GM23338 (cell line): ENCODE results near the gene RAB11FIP4. TPM values are rescaled to one million over a fixed set of nuclear protein-coding genes. Genes with fewer than 3 reads are reported as not detected.

Experiments
- ATAC-seq: fragments of 200-7000 bp; cut with Tn5 transposase; 3 replicates; pipeline ENCODE4 v1.9.1; 2020
- DNase-seq: peaks from one replicate; pipeline ENCODE4 v3.0.0-alpha.2; 2015; ENCODE audit warnings: low spot score
- H2AFZ ChIP-seq: fragments of 200-600 bp; sonication (generic); 2 replicates; pipeline ENCODE4 v1.8.0; 2016; ENCODE audit warnings: antibody characterized with exemption, mild to moderate bottlenecking, moderate library complexity
- H3F3A ChIP-seq: fragments of 200-600 bp; sonication (generic); replicated peaks from 2 replicates; pipeline ENCODE4 v1.8.0; 2017; ENCODE audit warnings: antibody characterized with exemption, mixed run types, low read depth
- H3K27ac ChIP-seq: fragments of 200-600 bp; sonication (generic); 2 replicates; pipeline ENCODE4 v1.6.1; 2016; ENCODE audit warnings: low read depth
- H3K27me3 ChIP-seq: fragments of 200-600 bp; sonication (generic); 2 replicates; pipeline ENCODE4 v1.8.0; 2016; ENCODE audit warnings: mild to moderate bottlenecking, mixed run types, moderate library complexity; ENCODE audit not compliant: insufficient read depth
- H3K36me3 ChIP-seq: fragments of 200-600 bp; sonication (generic); 2 replicates; pipeline ENCODE4 v1.8.0; 2016; ENCODE audit warnings: mild to moderate bottlenecking; ENCODE audit not compliant: insufficient read depth
- H3K4me1 ChIP-seq: fragments of 200-600 bp; sonication (generic); 2 replicates; pipeline ENCODE4 v1.8.0; 2016; ENCODE audit warnings: mild to moderate bottlenecking, moderate library complexity; ENCODE audit not compliant: insufficient read depth
- H3K4me2 ChIP-seq: fragments of 200-600 bp; sonication (generic); 2 replicates; pipeline ENCODE4 v1.7.1; 2017; ENCODE audit warnings: mixed run types
- H3K4me3 ChIP-seq: fragments of 200-600 bp; sonication (generic); 2 replicates; pipeline ENCODE4 v1.6.1; 2016; ENCODE audit warnings: mixed run types
- H3K79me2 ChIP-seq: fragments of 200-600 bp; sonication (generic); replicated peaks from 2 replicates; pipeline ENCODE4 v1.8.0; 2017; ENCODE audit warnings: mild to moderate bottlenecking; ENCODE audit not compliant: insufficient read depth
- H3K9me2 ChIP-seq: fragments of 200-600 bp; sonication (generic); 2 replicates; pipeline ENCODE4 v1.8.0; 2017; ENCODE audit not compliant: insufficient read depth
- H4K20me1 ChIP-seq: fragments of 200-600 bp; sonication (generic); replicated peaks from 2 replicates; pipeline ENCODE4 v1.8.0; 2017; ENCODE audit warnings: mild to moderate bottlenecking; ENCODE audit not compliant: insufficient read depth
- H3K27ac Mint-ChIP-seq: 2 replicates; pipeline ENCODE4 v1.8.0; 2020; ENCODE audit warnings: inconsistent platforms, mild to moderate bottlenecking, moderate library complexity, mixed read lengths
- H3K27me3 Mint-ChIP-seq: 3 replicates; pipeline ENCODE4 v1.8.0; 2022; ENCODE audit warnings: low read depth, mild to moderate bottlenecking, moderate library complexity, mixed read lengths, inconsistent platforms; ENCODE audit not compliant: insufficient read depth, poor library complexity
- H3K36me3 Mint-ChIP-seq: 3 replicates; pipeline ENCODE4 v1.8.0; 2021; ENCODE audit warnings: low read depth, mild to moderate bottlenecking, inconsistent platforms, moderate library complexity, mixed read lengths
- H3K4me1 Mint-ChIP-seq: 3 replicates; pipeline ENCODE4 v1.8.0; 2020; ENCODE audit warnings: mild to moderate bottlenecking, inconsistent platforms, mixed read lengths
- H3K4me3 Mint-ChIP-seq: 3 replicates; pipeline ENCODE4 v1.8.0; 2021; ENCODE audit warnings: moderate library complexity, mild to moderate bottlenecking, inconsistent platforms, mixed read lengths
- H3K9me3 Mint-ChIP-seq: 3 replicates; pipeline ENCODE4 v1.8.0; 2020; ENCODE audit warnings: moderate library complexity, mild to moderate bottlenecking, inconsistent platforms, mixed read lengths
- CREB1 ChIP-seq: fragments of 250-450 bp; sonication (Bioruptor Pico); IDR thresholded peaks from 2 replicates; pipeline ENCODE4 v1.5.0; 2020; ENCODE audit warnings: low read depth, mild to moderate bottlenecking, moderate library complexity
- EZH2 ChIP-seq: fragments of 200-600 bp; sonication (generic); IDR thresholded peaks from one replicate; pipeline ENCODE4 v1.8.0; 2017; ENCODE audit warnings: antibody characterized with exemption, mild to moderate bottlenecking, low read depth; ENCODE audit not compliant: unreplicated experiment
- EZH2phosphoT487 ChIP-seq: fragments of 200-600 bp; sonication (generic); IDR thresholded peaks from one replicate; pipeline ENCODE4 v1.8.1; 2018; ENCODE audit warnings: antibody characterized with exemption; ENCODE audit not compliant: unreplicated experiment
- JUNB ChIP-seq: IDR thresholded peaks from one replicate; pipeline ENCODE4 v1.6.1; 2016; ENCODE audit warnings: antibody characterized with exemption; ENCODE audit not compliant: unreplicated experiment
- NANOG ChIP-seq: IDR thresholded peaks from 2 replicates; pipeline ENCODE4 v1.6.1; 2016; ENCODE audit warnings: antibody characterized with exemption, borderline replicate concordance
- STAT1 ChIP-seq: IDR thresholded peaks from one replicate; pipeline ENCODE4 v1.6.1; 2016; ENCODE audit warnings: antibody characterized with exemption; ENCODE audit not compliant: unreplicated experiment
- ZNF114 ChIP-seq: fragments of 250-450 bp; sonication (Bioruptor Pico); IDR thresholded peaks from 2 replicates; pipeline ENCODE4 v1.5.0; 2020; ENCODE audit warnings: mild to moderate bottlenecking, moderate library complexity
- ZNF331 ChIP-seq: fragments of 250-450 bp; sonication (Bioruptor Pico); IDR thresholded peaks from 2 replicates; pipeline ENCODE4 v1.5.0; 2020; ENCODE audit warnings: low read depth, mild to moderate bottlenecking, moderate library complexity
- polyA plus RNA-seq: library from polyadenylated mRNA; unstranded; fragments of >200 nt; fragmentation: Nextera tagmentation; extraction: Ambion mirVana; gene quantifications from 2 replicates; pipeline ENCODE4 v1.2.1, GENCODE V29; 2016
- total RNA-seq: library from RNA; depleted of rRNA; stranded (reverse); fragments of >200 nt; shearing (Covaris generic); gene quantifications from 2 replicates; pipeline ENCODE4 v1.2.3, GENCODE V29; 2014
- TF ChIP-seq, protein P1 (sequence below): IDR thresholded peaks from one replicate; pipeline ENCODE4 v1.6.1; 2018; ENCODE audit warnings: antibody characterized with exemption; ENCODE audit not compliant: unreplicated experiment
- TF ChIP-seq, protein P2 (sequence below): IDR thresholded peaks from 2 replicates; pipeline ENCODE4 v1.6.1; 2016; ENCODE audit warnings: antibody characterized with exemption
- TF ChIP-seq, protein P3 (sequence below), 2 experiments: fragments of 200-600 bp in 1 of 2; sonication (generic) in 1 of 2; conservative IDR thresholded peaks; 2 replicates each; pipeline versions ENCODE4 v1.5.1 to v1.6.1; 2016 to 2017; ENCODE audit warnings: antibody characterized with exemption in 2 of 2, low read depth in 2 of 2, mild to moderate bottlenecking in 2 of 2, moderate library complexity in 1 of 2
- TF ChIP-seq, protein P4 (sequence below): fragments of 250-450 bp; sonication (Bioruptor Pico); IDR thresholded peaks from 2 replicates; pipeline ENCODE4 v1.5.0; 2020; ENCODE audit warnings: mild to moderate bottlenecking, moderate library complexity

The RAB11FIP4 gene
- total and polyA plus RNA-seq, 2 experiments from 2014 or later = 26.0 to 65.6 TPM

DNA sequence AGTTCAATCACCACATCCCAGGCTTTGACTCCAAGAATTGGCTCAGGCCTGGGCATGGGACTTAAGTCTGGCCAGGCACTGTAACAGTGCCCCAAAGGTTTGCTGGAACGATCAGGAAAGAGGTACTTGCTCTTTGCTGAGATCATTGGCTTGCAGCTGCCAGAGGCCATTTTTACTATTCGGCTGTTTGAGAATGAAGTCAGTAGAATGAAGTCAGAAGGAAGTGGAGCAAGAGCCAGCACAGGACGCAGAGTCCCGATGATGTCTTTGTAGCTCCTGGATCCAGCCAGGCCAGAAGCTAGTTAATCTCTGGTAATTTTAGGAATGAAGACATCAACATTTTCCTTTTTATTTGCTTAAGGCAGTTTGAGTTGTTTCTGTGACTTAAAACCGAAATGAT lies 195.5 kb downstream of the RAB11FIP4 start:
- Histone ChIP-seq H3K36me3 (no peaks in the 10 kb centered on the region), H3K9me2 (peaks cover 8% of the 10 kb centered on the region; the same call in 1 of the 2 replicates), H2AFZ (no peak overlapping the region), H3F3A (no peaks in the 10 kb centered on the region), H3K4me2 (no peak overlapping the region), H3K27me3 (no peaks in the 10 kb centered on the region), H3K4me3 (no peak overlapping the region), H3K4me1 (no peaks in the 10 kb centered on the region), H4K20me1 (no peaks in the 10 kb centered on the region), H3K79me2 (no peaks in the 10 kb centered on the region), H3K27ac (no peak overlapping the region)
- H3K4me1 Mint-ChIP-seq = no peaks in the 10 kb centered on the region
- no peak for ATAC-seq
- peaks cover 2% of the 10 kb centered on the region for H3K27me3 Mint-ChIP-seq
- no peak overlapping the region for H3K4me3 Mint-ChIP-seq
- no peaks in the 10 kb centered on the region for H3K9me3 Mint-ChIP-seq
- TF ChIP-seq CREB1 = no peak
- no peak for TF ChIP-seq JUNB
- TF ChIP-seq ZNF114 (CRISPR knock-in tag) = no peak
- TF ChIP-seq, protein P1, sequence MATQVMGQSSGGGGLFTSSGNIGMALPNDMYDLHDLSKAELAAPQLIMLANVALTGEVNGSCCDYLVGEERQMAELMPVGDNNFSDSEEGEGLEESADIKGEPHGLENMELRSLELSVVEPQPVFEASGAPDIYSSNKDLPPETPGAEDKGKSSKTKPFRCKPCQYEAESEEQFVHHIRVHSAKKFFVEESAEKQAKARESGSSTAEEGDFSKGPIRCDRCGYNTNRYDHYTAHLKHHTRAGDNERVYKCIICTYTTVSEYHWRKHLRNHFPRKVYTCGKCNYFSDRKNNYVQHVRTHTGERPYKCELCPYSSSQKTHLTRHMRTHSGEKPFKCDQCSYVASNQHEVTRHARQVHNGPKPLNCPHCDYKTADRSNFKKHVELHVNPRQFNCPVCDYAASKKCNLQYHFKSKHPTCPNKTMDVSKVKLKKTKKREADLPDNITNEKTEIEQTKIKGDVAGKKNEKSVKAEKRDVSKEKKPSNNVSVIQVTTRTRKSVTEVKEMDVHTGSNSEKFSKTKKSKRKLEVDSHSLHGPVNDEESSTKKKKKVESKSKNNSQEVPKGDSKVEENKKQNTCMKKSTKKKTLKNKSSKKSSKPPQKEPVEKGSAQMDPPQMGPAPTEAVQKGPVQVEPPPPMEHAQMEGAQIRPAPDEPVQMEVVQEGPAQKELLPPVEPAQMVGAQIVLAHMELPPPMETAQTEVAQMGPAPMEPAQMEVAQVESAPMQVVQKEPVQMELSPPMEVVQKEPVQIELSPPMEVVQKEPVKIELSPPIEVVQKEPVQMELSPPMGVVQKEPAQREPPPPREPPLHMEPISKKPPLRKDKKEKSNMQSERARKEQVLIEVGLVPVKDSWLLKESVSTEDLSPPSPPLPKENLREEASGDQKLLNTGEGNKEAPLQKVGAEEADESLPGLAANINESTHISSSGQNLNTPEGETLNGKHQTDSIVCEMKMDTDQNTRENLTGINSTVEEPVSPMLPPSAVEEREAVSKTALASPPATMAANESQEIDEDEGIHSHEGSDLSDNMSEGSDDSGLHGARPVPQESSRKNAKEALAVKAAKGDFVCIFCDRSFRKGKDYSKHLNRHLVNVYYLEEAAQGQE = no peak
- TF ChIP-seq, protein P2, sequence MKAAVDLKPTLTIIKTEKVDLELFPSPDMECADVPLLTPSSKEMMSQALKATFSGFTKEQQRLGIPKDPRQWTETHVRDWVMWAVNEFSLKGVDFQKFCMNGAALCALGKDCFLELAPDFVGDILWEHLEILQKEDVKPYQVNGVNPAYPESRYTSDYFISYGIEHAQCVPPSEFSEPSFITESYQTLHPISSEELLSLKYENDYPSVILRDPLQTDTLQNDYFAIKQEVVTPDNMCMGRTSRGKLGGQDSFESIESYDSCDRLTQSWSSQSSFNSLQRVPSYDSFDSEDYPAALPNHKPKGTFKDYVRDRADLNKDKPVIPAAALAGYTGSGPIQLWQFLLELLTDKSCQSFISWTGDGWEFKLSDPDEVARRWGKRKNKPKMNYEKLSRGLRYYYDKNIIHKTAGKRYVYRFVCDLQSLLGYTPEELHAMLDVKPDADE = no peak
- TF ChIP-seq NANOG = no peak
- TF ChIP-seq, protein P3, sequence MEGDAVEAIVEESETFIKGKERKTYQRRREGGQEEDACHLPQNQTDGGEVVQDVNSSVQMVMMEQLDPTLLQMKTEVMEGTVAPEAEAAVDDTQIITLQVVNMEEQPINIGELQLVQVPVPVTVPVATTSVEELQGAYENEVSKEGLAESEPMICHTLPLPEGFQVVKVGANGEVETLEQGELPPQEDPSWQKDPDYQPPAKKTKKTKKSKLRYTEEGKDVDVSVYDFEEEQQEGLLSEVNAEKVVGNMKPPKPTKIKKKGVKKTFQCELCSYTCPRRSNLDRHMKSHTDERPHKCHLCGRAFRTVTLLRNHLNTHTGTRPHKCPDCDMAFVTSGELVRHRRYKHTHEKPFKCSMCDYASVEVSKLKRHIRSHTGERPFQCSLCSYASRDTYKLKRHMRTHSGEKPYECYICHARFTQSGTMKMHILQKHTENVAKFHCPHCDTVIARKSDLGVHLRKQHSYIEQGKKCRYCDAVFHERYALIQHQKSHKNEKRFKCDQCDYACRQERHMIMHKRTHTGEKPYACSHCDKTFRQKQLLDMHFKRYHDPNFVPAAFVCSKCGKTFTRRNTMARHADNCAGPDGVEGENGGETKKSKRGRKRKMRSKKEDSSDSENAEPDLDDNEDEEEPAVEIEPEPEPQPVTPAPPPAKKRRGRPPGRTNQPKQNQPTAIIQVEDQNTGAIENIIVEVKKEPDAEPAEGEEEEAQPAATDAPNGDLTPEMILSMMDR (conservative IDR thresholded peaks at IDR 0.05; ENCODE audit: low read depth in 2 of 2) = no peak
- TF ChIP-seq EZH2phosphoT487 = no peak
- no peak for TF ChIP-seq EZH2
- TF ChIP-seq, protein P4, sequence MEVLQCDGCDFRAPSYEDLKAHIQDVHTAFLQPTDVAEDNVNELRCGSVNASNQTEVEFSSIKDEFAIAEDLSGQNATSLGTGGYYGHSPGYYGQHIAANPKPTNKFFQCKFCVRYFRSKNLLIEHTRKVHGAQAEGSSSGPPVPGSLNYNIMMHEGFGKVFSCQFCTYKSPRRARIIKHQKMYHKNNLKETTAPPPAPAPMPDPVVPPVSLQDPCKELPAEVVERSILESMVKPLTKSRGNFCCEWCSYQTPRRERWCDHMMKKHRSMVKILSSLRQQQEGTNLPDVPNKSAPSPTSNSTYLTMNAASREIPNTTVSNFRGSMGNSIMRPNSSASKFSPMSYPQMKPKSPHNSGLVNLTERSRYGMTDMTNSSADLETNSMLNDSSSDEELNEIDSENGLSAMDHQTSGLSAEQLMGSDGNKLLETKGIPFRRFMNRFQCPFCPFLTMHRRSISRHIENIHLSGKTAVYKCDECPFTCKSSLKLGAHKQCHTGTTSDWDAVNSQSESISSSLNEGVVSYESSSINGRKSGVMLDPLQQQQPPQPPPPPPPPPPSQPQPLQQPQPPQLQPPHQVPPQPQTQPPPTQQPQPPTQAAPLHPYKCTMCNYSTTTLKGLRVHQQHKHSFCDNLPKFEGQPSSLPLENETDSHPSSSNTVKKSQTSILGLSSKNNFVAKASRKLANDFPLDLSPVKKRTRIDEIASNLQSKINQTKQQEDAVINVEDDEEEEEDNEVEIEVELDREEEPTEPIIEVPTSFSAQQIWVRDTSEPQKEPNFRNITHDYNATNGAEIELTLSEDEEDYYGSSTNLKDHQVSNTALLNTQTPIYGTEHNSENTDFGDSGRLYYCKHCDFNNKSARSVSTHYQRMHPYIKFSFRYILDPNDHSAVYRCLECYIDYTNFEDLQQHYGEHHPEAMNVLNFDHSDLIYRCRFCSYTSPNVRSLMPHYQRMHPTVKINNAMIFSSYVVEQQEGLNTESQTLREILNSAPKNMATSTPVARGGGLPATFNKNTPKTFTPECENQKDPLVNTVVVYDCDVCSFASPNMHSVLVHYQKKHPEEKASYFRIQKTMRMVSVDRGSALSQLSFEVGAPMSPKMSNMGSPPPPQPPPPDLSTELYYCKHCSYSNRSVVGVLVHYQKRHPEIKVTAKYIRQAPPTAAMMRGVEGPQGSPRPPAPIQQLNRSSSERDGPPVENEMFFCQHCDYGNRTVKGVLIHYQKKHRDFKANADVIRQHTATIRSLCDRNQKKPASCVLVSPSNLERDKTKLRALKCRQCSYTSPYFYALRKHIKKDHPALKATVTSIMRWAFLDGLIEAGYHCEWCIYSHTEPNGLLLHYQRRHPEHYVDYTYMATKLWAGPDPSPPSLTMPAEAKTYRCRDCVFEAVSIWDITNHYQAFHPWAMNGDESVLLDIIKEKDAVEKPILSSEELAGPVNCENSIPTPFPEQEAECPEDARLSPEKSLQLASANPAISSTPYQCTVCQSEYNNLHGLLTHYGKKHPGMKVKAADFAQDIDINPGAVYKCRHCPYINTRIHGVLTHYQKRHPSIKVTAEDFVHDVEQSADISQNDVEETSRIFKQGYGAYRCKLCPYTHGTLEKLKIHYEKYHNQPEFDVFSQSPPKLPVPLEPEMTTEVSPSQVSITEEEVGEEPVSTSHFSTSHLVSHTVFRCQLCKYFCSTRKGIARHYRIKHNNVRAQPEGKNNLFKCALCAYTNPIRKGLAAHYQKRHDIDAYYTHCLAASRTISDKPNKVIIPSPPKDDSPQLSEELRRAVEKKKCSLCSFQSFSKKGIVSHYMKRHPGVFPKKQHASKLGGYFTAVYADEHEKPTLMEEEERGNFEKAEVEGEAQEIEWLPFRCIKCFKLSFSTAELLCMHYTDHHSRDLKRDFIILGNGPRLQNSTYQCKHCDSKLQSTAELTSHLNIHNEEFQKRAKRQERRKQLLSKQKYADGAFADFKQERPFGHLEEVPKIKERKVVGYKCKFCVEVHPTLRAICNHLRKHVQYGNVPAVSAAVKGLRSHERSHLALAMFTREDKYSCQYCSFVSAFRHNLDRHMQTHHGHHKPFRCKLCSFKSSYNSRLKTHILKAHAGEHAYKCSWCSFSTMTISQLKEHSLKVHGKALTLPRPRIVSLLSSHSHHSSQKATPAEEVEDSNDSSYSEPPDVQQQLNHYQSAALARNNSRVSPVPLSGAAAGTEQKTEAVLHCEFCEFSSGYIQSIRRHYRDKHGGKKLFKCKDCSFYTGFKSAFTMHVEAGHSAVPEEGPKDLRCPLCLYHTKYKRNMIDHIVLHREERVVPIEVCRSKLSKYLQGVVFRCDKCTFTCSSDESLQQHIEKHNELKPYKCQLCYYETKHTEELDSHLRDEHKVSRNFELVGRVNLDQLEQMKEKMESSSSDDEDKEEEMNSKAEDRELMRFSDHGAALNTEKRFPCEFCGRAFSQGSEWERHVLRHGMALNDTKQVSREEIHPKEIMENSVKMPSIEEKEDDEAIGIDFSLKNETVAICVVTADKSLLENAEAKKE (CRISPR knock-in tag) = no peak
- TF ChIP-seq STAT1 = no peak
- no peak for TF ChIP-seq ZNF331
- no peak overlapping the region for H3K27ac Mint-ChIP-seq
- no peak for DNase-seq
- no peaks in the 10 kb centered on the region for H3K36me3 Mint-ChIP-seq
